ENCODE results near the gene DNAJC13. TPM values are rescaled to one million over a fixed set of nuclear protein-coding genes. Genes with fewer than 3 reads are reported as not detected.

DNAJC13 gene
- total and polyA plus RNA-seq, 11 donors: 6.6 to 45.1 (median 29.8) TPM

GRCh38 chr3:132401255-132401654 is 16.0 kb upstream of the DNAJC13 start:
- no peak for DNase-seq
- WGBS, 4 donors: 90 to 92% (median 91%) methylated on average over 13 of the region's 13 CpGs

GRCh38 chr3:132404276-132404675 is 13.0 kb upstream of the DNAJC13 start:
- DNase-seq (no peak), ATAC-seq (no peak)
- 67 to 77% (median 72%) methylated on average over 3 of the region's 3 CpGs for WGBS, 4 donors
- H3K27ac ChIP-seq: no peak overlapping the region
- H3K36me3 ChIP-seq: no peaks in the 10 kb centered on the region
- no peak overlapping the region for H3K4me3 ChIP-seq
- intact Hi-C loops (cut with DNase I): loop anchor here in 1 of 10 donors (10.0 kb wide), 1 partner anchor 369 kb away; the partner anchor contains the start of gene CPNE4
- no peaks in the 10 kb centered on the region for H3K9me3 ChIP-seq
- H3K4me1 ChIP-seq: peaks cover 0 to 20% (median 6%) of the 10 kb centered on the region in 12 donors
- no peaks in the 10 kb centered on the region for H3K27me3 ChIP-seq
- TF ChIP-seq, protein P1, sequence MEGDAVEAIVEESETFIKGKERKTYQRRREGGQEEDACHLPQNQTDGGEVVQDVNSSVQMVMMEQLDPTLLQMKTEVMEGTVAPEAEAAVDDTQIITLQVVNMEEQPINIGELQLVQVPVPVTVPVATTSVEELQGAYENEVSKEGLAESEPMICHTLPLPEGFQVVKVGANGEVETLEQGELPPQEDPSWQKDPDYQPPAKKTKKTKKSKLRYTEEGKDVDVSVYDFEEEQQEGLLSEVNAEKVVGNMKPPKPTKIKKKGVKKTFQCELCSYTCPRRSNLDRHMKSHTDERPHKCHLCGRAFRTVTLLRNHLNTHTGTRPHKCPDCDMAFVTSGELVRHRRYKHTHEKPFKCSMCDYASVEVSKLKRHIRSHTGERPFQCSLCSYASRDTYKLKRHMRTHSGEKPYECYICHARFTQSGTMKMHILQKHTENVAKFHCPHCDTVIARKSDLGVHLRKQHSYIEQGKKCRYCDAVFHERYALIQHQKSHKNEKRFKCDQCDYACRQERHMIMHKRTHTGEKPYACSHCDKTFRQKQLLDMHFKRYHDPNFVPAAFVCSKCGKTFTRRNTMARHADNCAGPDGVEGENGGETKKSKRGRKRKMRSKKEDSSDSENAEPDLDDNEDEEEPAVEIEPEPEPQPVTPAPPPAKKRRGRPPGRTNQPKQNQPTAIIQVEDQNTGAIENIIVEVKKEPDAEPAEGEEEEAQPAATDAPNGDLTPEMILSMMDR (IDR thresholded peaks at IDR 0.05): no peak
- no peak for TF ChIP-seq POLR2A (IDR thresholded peaks at IDR 0.05)

More at GRCh38 chr3:132401255-132401654, 16.0 kb upstream of the DNAJC13 start:
- no peaks in the 10 kb centered on the region for H3K27me3 ChIP-seq
- TF ChIP-seq POLR2A (IDR thresholded peaks at IDR 0.05): no peak
- TF ChIP-seq, protein P1 (IDR thresholded peaks at IDR 0.05): no peak
- H3K4me3 ChIP-seq: no peak overlapping the region
- H3K27ac ChIP-seq: no peak overlapping the region
- intact Hi-C loops (cut with DNase I): loop anchor here in 3 of 10 donors (1.0 to 10.0 kb wide), 3 partner anchors 48 to 366 kb away; partner anchors contain the start of gene CPNE4 (in 1 of the 3)
- no peaks in the 10 kb centered on the region for H3K9me3 ChIP-seq
- peaks cover 0 to 16% (median 6%) of the 10 kb centered on the region in 12 donors for H3K4me1 ChIP-seq
- ATAC-seq: no peak
- H3K36me3 ChIP-seq: no peaks in the 10 kb centered on the region

- intact Hi-C loops (cut with DNase I): loop anchor here in 1 of 10 donors (10.0 kb wide), 1 partner anchor 370 kb away; the partner anchor contains the start of gene CPNE4
- Histone ChIP-seq H3K4me3 (no peak overlapping the region), H3K4me1 (peaks cover 0 to 20% (median 6%) of the 10 kb centered on the region in 12 donors), H3K27me3 (no peaks in the 10 kb centered on the region), H3K27ac (peak overlapping the region in 1 of 12 donors; percentile 13), H3K36me3 (no peaks in the 10 kb centered on the region), H3K9me3 (no peaks in the 10 kb centered on the region)
- TF ChIP-seq, protein P1 (IDR thresholded peaks at IDR 0.05): no peak
- no peak for TF ChIP-seq POLR2A (IDR thresholded peaks at IDR 0.05)
- DNase-seq (no peak), ATAC-seq (peak in 3 of 4 donors; percentile 38 to 49 (median 47))
- WGBS, 4 donors: 25 to 62% (median 46%) methylated on average over 1 of the region's 1 CpG
Measured at GRCh38 chr3:132405188-132405587, 12.1 kb upstream of the DNAJC13 start.

DNA sequence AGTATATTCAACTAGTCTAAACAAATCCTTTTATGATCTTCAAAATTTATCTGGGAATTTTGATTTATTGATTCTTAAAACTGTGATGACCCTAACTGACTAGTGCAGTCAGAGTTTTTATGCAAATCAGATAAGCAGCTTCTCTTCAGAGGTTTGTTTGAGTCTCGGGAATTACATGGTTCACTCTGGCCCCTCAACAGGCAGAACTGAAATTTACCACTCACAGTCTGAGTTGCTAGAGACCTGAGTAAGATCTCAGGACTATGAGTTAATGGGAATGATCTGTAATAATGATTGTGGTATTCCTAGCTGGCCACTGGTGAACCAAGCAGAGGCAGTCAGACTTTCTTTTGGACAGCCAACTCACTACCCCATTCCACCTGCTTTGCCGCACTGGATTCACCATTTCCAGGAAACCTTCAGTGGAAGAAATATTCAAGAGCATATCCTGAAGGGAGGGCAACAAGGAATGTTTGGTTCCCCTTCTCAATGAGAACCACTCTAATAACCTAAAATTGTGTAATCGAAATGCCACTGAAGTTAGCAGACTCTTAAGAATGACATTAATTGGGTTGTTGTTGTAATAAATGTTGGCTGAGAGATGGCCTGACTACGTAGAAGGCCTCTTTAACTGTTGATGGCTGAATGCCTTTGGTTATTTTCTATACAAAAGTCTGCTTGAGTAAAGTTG is 11.5 kb upstream of the DNAJC13 start:
- intact Hi-C loops (cut with DNase I): loop anchor here in 1 of 10 donors (2.0 to 10.0 kb wide), 2 partner anchors 51 to 371 kb away; partner anchors contain the start of gene CPNE4
- 83 to 89% (median 88%) methylated on average over 4 of the region's 4 CpGs for WGBS, 4 donors
- Histone ChIP-seq H3K9me3 (no peaks in the 10 kb centered on the region), H3K4me1 (peaks cover 0 to 20% (median 6%) of the 10 kb centered on the region in 12 donors), H3K27me3 (no peaks in the 10 kb centered on the region), H3K27ac (peak overlapping the region in 1 of 12 donors; percentile 12), H3K4me3 (no peak overlapping the region), H3K36me3 (no peaks in the 10 kb centered on the region)
- no peak for TF ChIP-seq POLR2A (IDR thresholded peaks at IDR 0.05)
- TF ChIP-seq, protein P1 (IDR thresholded peaks at IDR 0.05): no peak
- DNase-seq (no peak), ATAC-seq (no peak)
